SKM-1 treated with dmso at 0.1 percent for 144 hours (cell line): Measurements from ENCODE around the gene OLR1.
"Not testable (repeated sequence)": the region's sequence is repeated elsewhere in the genome, so short reads cannot be mapped to it uniquely, and the experiment has no call there.

Experiments used
- DNase-seq: peaks from one replicate; lab custom pipeline; 2025; ENCODE audit not compliant: unreplicated experiment; lab: John Stamatoyannopoulos, UW

The OLR1 gene

GRCh38 chr12:10171973-10172728 is at the start of gene OLR1:
TSS of gene OLR1 (minus strand) at chr12:10172132. CDS start at chr12:10172077, 55 bp downstream.
- DNase-seq, result peak; percentile 28

GRCh38 chr12:10220398-10221077 is 48.6 kb upstream of the OLR1 start:
- no peak for DNase-seq

GRCh38 chr12:10218021-10218420 is 46.1 kb upstream of the OLR1 start:
- no peak for DNase-seq

- not testable (repeated sequence) for DNase-seq
Observed at GRCh38 chr12:10215946-10216345, 44.0 kb upstream of the OLR1 start.

GRCh38 chr12:10215436-10215835 is 43.5 kb upstream of the OLR1 start:
- no peak for DNase-seq

- DNase-seq, result no peak
Observed at GRCh38 chr12:10214895-10215267, 42.9 kb upstream of the OLR1 start.

- DNase-seq, result no peak
Observed at GRCh38 chr12:10214136-10214894, 42.4 kb upstream of the OLR1 start.

- DNase-seq, result peak; percentile 57
Observed at GRCh38 chr12:10213168-10214135, 41.5 kb upstream of the OLR1 start.

- peak; percentile 26 for DNase-seq
Observed at GRCh38 chr12:10212739-10213131, 40.8 kb upstream of the OLR1 start, which contains the start of gene GABARAPL1. TSS of gene GABARAPL1 (plus strand) at chr12:10212877. CDS start at chr12:10213130, 253 bp downstream.

- peak; percentile 52 for DNase-seq
Observed at GRCh38 chr12:10211940-10212738, 40.2 kb upstream of the OLR1 start.

GRCh38 chr12:10211101-10211939 is 39.4 kb upstream of the OLR1 start:
- no peak for DNase-seq

GRCh38 chr12:10210225-10210624 is 38.3 kb upstream of the OLR1 start:
- no peak for DNase-seq

- no peak for DNase-seq
Observed at GRCh38 chr12:10207136-10207535, 35.2 kb upstream of the OLR1 start.

- no peak for DNase-seq
Observed at GRCh38 chr12:10205220-10205807, 33.4 kb upstream of the OLR1 start.

GRCh38 chr12:10204495-10204894 is 32.6 kb upstream of the OLR1 start:
- DNase-seq, result not testable (repeated sequence)

GRCh38 chr12:10197879-10198278 is 25.9 kb upstream of the OLR1 start:
- no peak for DNase-seq

- no peak for DNase-seq
Observed at GRCh38 chr12:10196210-10196609, 24.3 kb upstream of the OLR1 start.

GRCh38 chr12:10194160-10194670 is 22.3 kb upstream of the OLR1 start:
- DNase-seq, result no peak
